ENCODE data around the gene CABCOCO1. TPM values are rescaled to one million over a fixed set of nuclear protein-coding genes. Genes with fewer than 3 reads are reported as not detected.

CABCOCO1 gene
- total RNA-seq, 1 donor, result 2.2 TPM

- H2AFZ ChIP-seq (ENCODE audit: low read length), result no peak overlapping the region
- no peak overlapping the region for H3K4me2 ChIP-seq (ENCODE audit: insufficient read depth, low read length)
- H3K79me2 ChIP-seq (ENCODE audit: insufficient read depth, low read length), result no peaks in the 10 kb centered on the region
- no peak for DNase-seq (ENCODE audit: insufficient read length, low spot score, missing footprints)
- H4K20me1 ChIP-seq (ENCODE audit: insufficient read depth, low read length), result no peaks in the 10 kb centered on the region
- H3K27ac ChIP-seq (ENCODE audit: low read depth, low read length), result no peak overlapping the region
- H3K4me3 ChIP-seq (ENCODE audit: insufficient read depth, low read length), result no peak overlapping the region
- no peaks in the 10 kb centered on the region for H3K4me1 ChIP-seq (ENCODE audit: insufficient read depth, low read length)
- H3K27me3 ChIP-seq (ENCODE audit: insufficient read depth, low read length), result no peaks in the 10 kb centered on the region
- TF ChIP-seq CTCF (IDR thresholded peaks at IDR 0.05; ENCODE audit: extremely low read depth, low read depth, low read length), result no peak
- no peaks in the 10 kb centered on the region for H3K9me3 ChIP-seq (ENCODE audit: low read depth, low read length)
- no peaks in the 10 kb centered on the region for H3K36me3 ChIP-seq (ENCODE audit: insufficient read depth, low read length)
Observed at GRCh38 chr10:61617586-61617985, 45.1 kb upstream of the CABCOCO1 start.

DNA sequence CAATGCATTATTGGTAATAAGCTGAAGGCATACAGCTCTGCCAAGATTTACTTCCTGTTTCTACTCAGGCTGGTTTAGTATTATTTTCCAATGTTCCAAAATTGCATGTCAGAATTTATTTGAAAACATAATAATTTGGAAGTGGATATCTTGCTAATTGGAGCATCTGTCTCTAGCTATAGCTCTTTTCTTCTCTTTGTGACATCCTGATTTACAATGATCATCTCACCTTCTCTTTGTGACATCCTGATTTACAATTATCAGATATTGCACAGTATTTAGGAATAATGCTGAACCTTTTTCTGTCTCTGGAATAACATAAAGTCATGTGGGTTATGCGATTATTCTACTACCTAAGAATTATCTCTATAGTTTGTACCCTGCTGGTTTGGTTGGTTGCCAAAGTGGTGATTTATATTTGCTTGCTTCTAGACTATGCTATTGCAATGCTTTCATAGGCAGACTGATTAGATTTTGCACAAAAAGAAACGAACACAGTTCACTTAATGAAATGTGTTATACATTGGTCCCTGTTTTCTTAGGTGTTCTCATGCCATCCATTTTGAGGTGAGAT lies 44.3 kb upstream of the CABCOCO1 start:
- no peak for TF ChIP-seq CTCF (IDR thresholded peaks at IDR 0.05; ENCODE audit: extremely low read depth, low read depth, low read length)

GRCh38 chr10:61620506-61620905 lies 42.2 kb upstream of the CABCOCO1 start:
- H3K27ac ChIP-seq (ENCODE audit: low read depth, low read length), result no peak overlapping the region
- no peaks in the 10 kb centered on the region for H3K36me3 ChIP-seq (ENCODE audit: insufficient read depth, low read length)
- no peak overlapping the region for H2AFZ ChIP-seq (ENCODE audit: low read length)
- no peak overlapping the region for H3K4me3 ChIP-seq (ENCODE audit: insufficient read depth, low read length)
- peaks cover 11% of the 10 kb centered on the region for H3K4me1 ChIP-seq (ENCODE audit: insufficient read depth, low read length)
- TF ChIP-seq CTCF (IDR thresholded peaks at IDR 0.05; ENCODE audit: extremely low read depth, low read depth, low read length), result no peak
- H3K79me2 ChIP-seq (ENCODE audit: insufficient read depth, low read length), result no peaks in the 10 kb centered on the region
- H4K20me1 ChIP-seq (ENCODE audit: insufficient read depth, low read length), result no peaks in the 10 kb centered on the region
- no peaks in the 10 kb centered on the region for H3K9me3 ChIP-seq (ENCODE audit: low read depth, low read length)
- H3K27me3 ChIP-seq (ENCODE audit: insufficient read depth, low read length), result no peaks in the 10 kb centered on the region
- H3K4me2 ChIP-seq (ENCODE audit: insufficient read depth, low read length), result no peak overlapping the region
- DNase-seq (ENCODE audit: insufficient read length, low spot score, missing footprints), result no peak

More for the DNA sequence above, 44.3 kb upstream of the CABCOCO1 start:
- H2AFZ ChIP-seq (ENCODE audit: low read length), result no peak overlapping the region
- peaks cover 5% of the 10 kb centered on the region for H3K4me1 ChIP-seq (ENCODE audit: insufficient read depth, low read length)
- H3K4me3 ChIP-seq (ENCODE audit: insufficient read depth, low read length), result no peak overlapping the region
- no peak overlapping the region for H3K4me2 ChIP-seq (ENCODE audit: insufficient read depth, low read length)
- no peaks in the 10 kb centered on the region for H3K36me3 ChIP-seq (ENCODE audit: insufficient read depth, low read length)
- H3K27me3 ChIP-seq (ENCODE audit: insufficient read depth, low read length), result no peaks in the 10 kb centered on the region
- no peak overlapping the region for H3K27ac ChIP-seq (ENCODE audit: low read depth, low read length)
- no peak for DNase-seq (ENCODE audit: insufficient read length, low spot score, missing footprints)
- no peaks in the 10 kb centered on the region for H4K20me1 ChIP-seq (ENCODE audit: insufficient read depth, low read length)
- H3K79me2 ChIP-seq (ENCODE audit: insufficient read depth, low read length), result no peaks in the 10 kb centered on the region
- no peaks in the 10 kb centered on the region for H3K9me3 ChIP-seq (ENCODE audit: low read depth, low read length)

GRCh38 chr10:61621605-61622051 lies 41.1 kb upstream of the CABCOCO1 start:
- no peaks in the 10 kb centered on the region for H4K20me1 ChIP-seq (ENCODE audit: insufficient read depth, low read length)
- H3K27ac ChIP-seq (ENCODE audit: low read depth, low read length), result no peak overlapping the region
- no peaks in the 10 kb centered on the region for H3K79me2 ChIP-seq (ENCODE audit: insufficient read depth, low read length)
- H3K4me3 ChIP-seq (ENCODE audit: insufficient read depth, low read length), result no peak overlapping the region
- no peaks in the 10 kb centered on the region for H3K9me3 ChIP-seq (ENCODE audit: low read depth, low read length)
- no peak overlapping the region for H2AFZ ChIP-seq (ENCODE audit: low read length)
- TF ChIP-seq CTCF (IDR thresholded peaks at IDR 0.05; ENCODE audit: extremely low read depth, low read depth, low read length), result no peak
- H3K4me2 ChIP-seq (ENCODE audit: insufficient read depth, low read length), result no peak overlapping the region
- no peaks in the 10 kb centered on the region for H3K36me3 ChIP-seq (ENCODE audit: insufficient read depth, low read length)
- no peaks in the 10 kb centered on the region for H3K27me3 ChIP-seq (ENCODE audit: insufficient read depth, low read length)
- no peak for DNase-seq (ENCODE audit: insufficient read length, low spot score, missing footprints)
- H3K4me1 ChIP-seq (ENCODE audit: insufficient read depth, low read length), result peaks cover 11% of the 10 kb centered on the region
